ENCODE results near the gene PLEKHF1.

- TF ChIP-seq CTCF (IDR thresholded peaks at IDR 0.05), result no peak
- no peak for TF ChIP-seq POLR2A (IDR thresholded peaks at IDR 0.05)
Observed at GRCh38 chr19:29650772-29651387, 14.4 kb upstream of the PLEKHF1 start.
